Measurements from ENCODE around the gene COMMD4. TPM values are rescaled to one million over a fixed set of nuclear protein-coding genes. Genes with fewer than 3 reads are reported as not detected.

The COMMD4 gene
- total RNA-seq, 1 donor from 2014 or later, result 36.4 TPM

GRCh38 chr15:75346796-75347221 is 10.9 kb downstream of the COMMD4 start, which contains the start of gene NEIL1:
Gene NEIL1 (plus strand): TSS chr15:75347039. CDS start chr15:75348906, 1,867 bp downstream.
- Histone ChIP-seq H3K4me3 (peak within 1 kb of the TSS; percentile 69), H3K4me1 (peaks cover 6% of the 10 kb centered on the region), H2AFZ (replicated peaks) (peak within 1 kb of the TSS; percentile 98), H3K4me2 (peak within 1 kb of the TSS; percentile 96), H3K27me3 (peaks cover 55% of the 10 kb centered on the region), H3K36me3 (no peaks in the 10 kb centered on the region), H4K20me1 (ENCODE audit: low read depth) (no peaks in the 10 kb centered on the region), H3F3A (ENCODE audit: low read depth) (peaks cover 19% of the 10 kb centered on the region), H3K9ac (peak within 1 kb of the TSS; percentile 54), H3K79me2 (ENCODE audit: low read depth) (no peaks in the 10 kb centered on the region), H3K27ac (no peak within 1 kb of the TSS), H3K9me3 (ENCODE audit: low read depth) (no peaks in the 10 kb centered on the region)
- H3K27ac Mint-ChIP-seq, result no peak within 1 kb of the TSS
- no peaks in the 10 kb centered on the region for H3K9me3 Mint-ChIP-seq
- H3K36me3 Mint-ChIP-seq, result no peaks in the 10 kb centered on the region
- H3K4me1 Mint-ChIP-seq, result peaks cover 2% of the 10 kb centered on the region
- no peak for TF ChIP-seq EZH2 (IDR thresholded peaks at IDR 0.05)
- no peak for TF ChIP-seq EZH2phosphoT487 (IDR thresholded peaks at IDR 0.05)
- TF ChIP-seq CTCF (IDR thresholded peaks at IDR 0.05), result no peak
- H3K27me3 Mint-ChIP-seq (ENCODE audit: insufficient read depth, low read depth), result peaks cover 14% of the 10 kb centered on the region
- H3K4me3 Mint-ChIP-seq, result peak within 1 kb of the TSS; percentile 91
- peak; percentile 18 for DNase-seq (ENCODE audit: low spot score)

GRCh38 chr15:75347222-75348033 is 11.6 kb downstream of the COMMD4 start:
- no peaks in the 10 kb centered on the region for H3K79me2 ChIP-seq (ENCODE audit: low read depth)
- peak overlapping the region; percentile 54 for H3K9ac ChIP-seq
- Mint-ChIP-seq H3K4me3 (peak overlapping the region; percentile 91), H3K27me3 (ENCODE audit: insufficient read depth, low read depth) (peaks cover 12% of the 10 kb centered on the region), H3K9me3 (no peaks in the 10 kb centered on the region), H3K4me1 (peaks cover 2% of the 10 kb centered on the region), H3K27ac (no peak overlapping the region), H3K36me3 (no peaks in the 10 kb centered on the region)
- DNase-seq (ENCODE audit: low spot score), result peak; percentile 71
- H3K36me3 ChIP-seq, result no peaks in the 10 kb centered on the region
- peak overlapping the region; percentile 98 for H2AFZ ChIP-seq (replicated peaks)
- peaks cover 16% of the 10 kb centered on the region for H3F3A ChIP-seq (ENCODE audit: low read depth)
- peaks cover 55% of the 10 kb centered on the region for H3K27me3 ChIP-seq
- H3K4me2 ChIP-seq, result peak overlapping the region; percentile 96
- TF ChIP-seq EZH2 (IDR thresholded peaks at IDR 0.05), result peak; percentile 68
- TF ChIP-seq CTCF (IDR thresholded peaks at IDR 0.05), result no peak
- no peak for TF ChIP-seq EZH2phosphoT487 (IDR thresholded peaks at IDR 0.05)
- H3K4me3 ChIP-seq, result peak overlapping the region; percentile 69
- H3K9me3 ChIP-seq (ENCODE audit: low read depth), result no peaks in the 10 kb centered on the region
- no peaks in the 10 kb centered on the region for H4K20me1 ChIP-seq (ENCODE audit: low read depth)
- peaks cover 6% of the 10 kb centered on the region for H3K4me1 ChIP-seq
- H3K27ac ChIP-seq, result no peak overlapping the region

- Histone ChIP-seq H3K79me2 (ENCODE audit: low read depth) (no peaks in the 10 kb centered on the region), H3K9ac (peak overlapping the region; percentile 54), H3K27ac (no peak overlapping the region), H3F3A (ENCODE audit: low read depth) (peaks cover 13% of the 10 kb centered on the region), H3K4me3 (peak overlapping the region; percentile 69), H3K9me3 (ENCODE audit: low read depth) (no peaks in the 10 kb centered on the region), H3K36me3 (no peaks in the 10 kb centered on the region), H4K20me1 (ENCODE audit: low read depth) (no peaks in the 10 kb centered on the region), H3K27me3 (peaks cover 55% of the 10 kb centered on the region), H3K4me1 (peaks cover 6% of the 10 kb centered on the region), H2AFZ (replicated peaks) (peak overlapping the region; percentile 98), H3K4me2 (peak overlapping the region; percentile 96)
- peak overlapping the region; percentile 57 for H3K27ac Mint-ChIP-seq
- H3K9me3 Mint-ChIP-seq, result no peaks in the 10 kb centered on the region
- TF ChIP-seq EZH2 (IDR thresholded peaks at IDR 0.05) (peak; percentile 67), CTCF (IDR thresholded peaks at IDR 0.05) (no peak), EZH2phosphoT487 (IDR thresholded peaks at IDR 0.05) (peak; percentile 29)
- peak; percentile 49 for DNase-seq (ENCODE audit: low spot score)
- peak overlapping the region; percentile 91 for H3K4me3 Mint-ChIP-seq
- H3K4me1 Mint-ChIP-seq, result peaks cover 2% of the 10 kb centered on the region
- no peaks in the 10 kb centered on the region for H3K36me3 Mint-ChIP-seq
- peaks cover 12% of the 10 kb centered on the region for H3K27me3 Mint-ChIP-seq (ENCODE audit: insufficient read depth, low read depth)
Observed at GRCh38 chr15:75348034-75348561, 12.2 kb downstream of the COMMD4 start.

Measured in neural progenitor cell (in vitro differentiated cells).